GM04503 (cell line): ENCODE measurements around the gene HERC2.

Experiments
- DNase-seq: peaks from one replicate; pipeline ENCODE4 v3.0.0-alpha.2; 2012; ENCODE audit warnings: low read depth

The HERC2 gene

DNA sequence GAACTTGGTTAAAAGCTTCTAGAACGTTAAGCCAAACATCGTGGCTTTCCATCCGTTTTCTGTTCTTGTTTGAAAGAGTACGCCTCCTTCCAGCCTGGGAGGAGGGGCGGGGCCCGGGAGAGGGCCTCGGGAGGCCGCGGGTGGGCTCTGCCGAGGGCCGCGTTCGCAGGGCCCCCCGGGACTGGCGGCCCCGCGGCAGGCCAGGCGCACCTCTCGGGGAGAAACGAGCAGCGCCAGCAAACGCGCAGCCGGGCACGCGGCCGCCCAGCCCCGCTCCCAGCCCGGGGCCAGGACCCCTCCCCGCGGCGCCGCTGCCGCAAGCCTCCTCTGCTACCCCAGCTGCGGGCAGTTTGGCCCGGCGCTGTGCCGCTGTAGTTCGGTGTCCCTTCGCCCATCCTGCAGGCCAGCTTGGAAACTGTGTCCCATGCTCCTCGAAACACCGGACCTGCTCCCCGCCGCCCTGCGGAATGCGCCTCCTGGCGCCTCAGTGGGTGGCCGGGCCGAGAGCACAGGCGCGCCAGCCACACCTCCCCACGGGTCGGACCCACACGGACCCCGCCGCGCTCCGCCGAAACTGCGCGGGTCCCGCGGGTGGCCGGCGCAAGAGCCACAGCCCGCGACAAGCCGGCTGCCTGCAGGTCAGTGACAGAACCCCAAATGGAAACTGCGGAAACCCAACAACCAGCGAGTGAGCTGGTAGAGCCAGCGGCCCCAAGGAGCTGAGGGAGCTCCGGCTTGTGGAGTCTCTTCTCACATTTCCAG is 225.1 kb downstream of the HERC2 start:
- no peak for DNase-seq

DNA sequence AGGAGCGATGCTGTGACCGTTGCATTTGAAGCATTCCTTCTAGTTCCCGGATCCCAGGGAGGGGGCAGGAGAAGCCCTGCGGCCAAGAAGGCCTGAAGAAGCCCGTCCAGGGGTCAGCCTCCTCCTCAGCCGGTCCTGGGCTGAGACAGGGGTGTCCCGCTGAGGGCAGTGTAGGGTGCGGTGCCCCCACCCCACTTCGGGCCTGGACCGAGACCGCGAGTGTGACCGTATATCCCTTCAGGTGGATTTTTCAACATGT is 225.6 kb downstream of the HERC2 start:
- DNase-seq: no peak

DNA sequence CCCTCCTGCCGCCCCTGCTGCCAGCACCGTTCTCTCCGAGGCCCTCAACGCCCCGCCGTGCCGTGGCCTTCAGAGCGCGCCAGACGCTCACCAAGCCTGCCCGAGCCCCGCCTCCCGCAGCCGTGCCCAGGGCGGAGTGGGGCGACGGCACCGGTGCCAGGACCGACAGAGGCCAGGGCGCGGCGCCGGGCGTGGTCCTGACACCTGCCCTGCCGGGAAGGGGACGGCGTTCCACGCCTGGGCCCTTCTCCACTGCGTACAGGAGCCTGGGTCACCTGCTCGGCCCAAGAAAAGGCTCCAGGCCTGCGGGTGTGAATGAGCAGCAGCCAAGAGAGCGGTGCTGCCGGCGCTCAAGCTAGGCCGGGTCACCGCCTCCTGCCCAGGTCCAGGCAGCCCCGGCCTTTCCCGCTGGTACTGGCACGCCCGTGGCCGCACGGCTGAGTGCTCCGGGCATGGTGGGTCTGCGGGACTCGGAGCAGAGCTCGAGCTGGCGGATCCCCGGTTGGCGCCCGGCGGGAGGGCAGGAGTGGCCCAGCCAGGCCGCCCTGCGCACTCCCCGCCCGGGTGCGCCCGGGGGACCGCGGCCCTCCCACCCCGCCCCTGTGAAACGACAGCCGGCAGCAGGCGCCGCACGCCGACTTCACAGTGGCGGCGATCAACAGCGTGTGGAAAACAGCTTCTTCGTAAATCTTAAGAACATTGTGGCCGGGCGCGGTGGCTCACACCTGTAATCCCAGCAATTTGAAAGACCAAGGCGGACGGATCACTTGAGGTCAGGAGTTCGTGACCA is 227.1 kb downstream of the HERC2 start:
- DNase-seq: no peak

DNA sequence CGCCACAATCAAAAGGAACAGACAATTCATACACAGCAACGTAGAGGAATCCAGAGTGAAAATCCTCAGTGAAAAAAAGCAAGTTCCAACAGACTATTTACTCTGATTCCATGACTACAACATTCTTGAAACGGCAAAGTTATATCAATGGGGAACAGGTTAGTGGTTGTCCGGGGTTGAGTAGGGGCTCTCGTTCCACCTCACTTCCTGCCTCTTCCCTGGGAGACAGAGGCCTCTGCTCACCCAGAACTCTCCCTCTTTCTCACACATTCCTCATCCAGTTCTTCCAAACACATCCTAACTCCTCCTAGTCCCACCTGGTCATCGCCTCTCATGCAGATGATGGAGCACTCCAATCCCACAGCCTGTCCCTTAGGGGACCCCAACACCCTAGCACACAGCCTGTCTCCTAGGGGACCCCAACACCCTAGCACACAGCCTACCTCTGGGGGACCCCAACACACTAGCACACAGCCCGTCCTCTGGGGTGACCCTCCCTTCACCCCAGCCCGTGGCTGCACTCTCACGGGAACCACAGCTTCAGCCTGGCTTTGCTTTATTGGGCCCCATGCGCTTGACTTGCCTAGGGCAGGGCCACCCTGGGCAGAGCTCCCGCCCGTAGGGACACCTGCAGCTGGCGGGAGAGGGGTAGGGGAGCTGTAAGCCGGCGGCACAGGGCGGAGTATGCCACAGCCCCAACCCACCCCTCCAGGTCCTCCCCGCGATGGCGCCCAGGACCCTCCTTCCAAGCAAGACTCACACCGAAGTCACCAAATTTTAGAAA is 228.0 kb downstream of the HERC2 start:
- DNase-seq: no peak

DNA sequence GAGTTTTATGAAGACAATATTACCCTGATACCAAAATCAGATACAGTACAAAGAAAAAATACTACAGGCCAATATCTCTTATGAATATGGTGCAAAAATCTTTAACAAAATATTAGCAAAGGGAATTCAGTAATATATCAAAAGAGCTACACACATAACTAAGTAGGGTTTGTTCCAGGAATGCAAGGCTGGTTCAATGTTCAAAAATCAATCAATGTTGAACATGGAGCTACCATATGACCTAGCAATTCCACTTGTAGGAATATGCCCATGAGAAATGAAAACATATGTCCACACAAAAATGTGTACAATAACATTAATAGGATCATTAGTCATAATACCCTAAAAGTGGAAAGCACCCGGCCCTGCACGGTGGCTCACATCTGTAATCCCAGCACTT is 230.7 kb downstream of the HERC2 start:
- DNase-seq: no peak

DNA sequence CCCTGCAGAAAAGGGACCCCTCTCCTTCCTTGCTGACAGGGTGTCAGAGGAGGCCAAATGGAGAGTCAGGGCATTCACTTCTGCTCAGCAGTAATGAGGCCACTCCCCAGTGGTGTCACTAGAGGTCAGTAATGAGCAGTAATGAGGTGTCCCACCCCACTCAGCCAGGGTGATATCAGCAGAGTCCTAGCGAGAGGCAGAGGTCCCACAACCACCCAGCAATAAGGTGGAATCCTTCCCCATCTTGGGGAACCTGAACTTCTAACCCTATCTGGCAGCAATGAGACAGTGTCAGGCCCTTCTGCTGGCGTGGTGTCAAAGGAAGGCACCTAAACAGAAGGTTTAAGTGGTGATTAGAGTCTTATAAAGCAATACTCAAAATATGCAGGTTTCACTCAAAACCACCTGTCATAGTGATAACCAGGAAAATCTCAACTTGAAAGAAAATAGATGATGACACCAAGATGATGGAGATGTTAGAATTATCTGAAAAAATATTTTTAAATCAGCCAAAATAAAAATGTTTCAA is 235.7 kb downstream of the HERC2 start:
- no peak for DNase-seq

DNA sequence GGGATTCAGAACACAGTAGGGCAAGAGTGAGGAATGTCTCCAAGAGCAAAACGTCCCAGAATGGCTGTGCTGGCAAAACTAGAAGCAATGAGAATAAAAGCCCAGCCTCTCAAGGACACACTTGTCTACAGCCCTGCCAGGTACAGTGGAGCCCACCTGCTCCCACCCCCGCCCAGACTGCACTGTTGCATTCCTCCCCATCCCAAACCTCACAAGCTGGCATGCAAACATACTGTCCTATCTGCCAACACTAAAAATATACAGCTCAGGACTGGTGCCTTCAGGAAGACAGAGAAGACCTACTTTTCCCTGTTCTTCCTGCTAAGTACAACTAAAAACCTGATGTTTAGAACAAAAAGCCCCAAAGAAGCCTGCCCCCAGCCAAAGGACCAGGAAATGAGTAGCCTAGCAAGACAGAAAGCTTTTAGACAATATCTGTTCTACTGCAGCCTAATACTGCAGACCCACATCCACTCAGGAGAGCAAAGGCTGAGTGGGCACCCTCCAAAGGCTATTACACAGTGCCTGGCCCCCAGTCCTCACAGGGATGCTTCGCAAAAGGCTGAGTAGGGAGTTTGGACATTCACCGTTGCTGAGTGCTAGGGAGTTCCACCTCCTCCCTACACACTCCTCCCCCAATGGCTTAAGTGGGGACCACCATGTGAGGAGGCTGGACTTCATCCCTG is 236.3 kb downstream of the HERC2 start:
- no peak for DNase-seq

DNA sequence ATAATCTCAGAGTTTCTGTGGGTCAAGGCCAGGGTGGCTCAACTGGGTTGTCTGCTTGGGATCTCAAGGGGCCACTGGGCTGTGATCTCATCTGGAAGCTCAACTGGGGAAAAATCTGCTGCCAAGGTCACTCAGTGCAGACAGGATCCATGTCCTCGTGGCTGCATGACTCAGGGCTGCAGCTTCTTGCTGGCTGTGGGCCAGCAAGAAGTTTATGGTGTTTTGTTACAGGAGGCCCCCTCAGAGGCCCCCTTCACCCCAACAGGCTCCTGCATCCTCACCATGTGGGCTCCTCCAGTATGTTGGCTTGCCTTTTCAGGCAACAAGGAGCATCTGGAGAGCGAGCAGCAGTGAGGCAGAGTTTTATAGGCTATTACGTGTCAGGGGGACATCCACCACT is 237.4 kb downstream of the HERC2 start:
- no peak for DNase-seq

DNA sequence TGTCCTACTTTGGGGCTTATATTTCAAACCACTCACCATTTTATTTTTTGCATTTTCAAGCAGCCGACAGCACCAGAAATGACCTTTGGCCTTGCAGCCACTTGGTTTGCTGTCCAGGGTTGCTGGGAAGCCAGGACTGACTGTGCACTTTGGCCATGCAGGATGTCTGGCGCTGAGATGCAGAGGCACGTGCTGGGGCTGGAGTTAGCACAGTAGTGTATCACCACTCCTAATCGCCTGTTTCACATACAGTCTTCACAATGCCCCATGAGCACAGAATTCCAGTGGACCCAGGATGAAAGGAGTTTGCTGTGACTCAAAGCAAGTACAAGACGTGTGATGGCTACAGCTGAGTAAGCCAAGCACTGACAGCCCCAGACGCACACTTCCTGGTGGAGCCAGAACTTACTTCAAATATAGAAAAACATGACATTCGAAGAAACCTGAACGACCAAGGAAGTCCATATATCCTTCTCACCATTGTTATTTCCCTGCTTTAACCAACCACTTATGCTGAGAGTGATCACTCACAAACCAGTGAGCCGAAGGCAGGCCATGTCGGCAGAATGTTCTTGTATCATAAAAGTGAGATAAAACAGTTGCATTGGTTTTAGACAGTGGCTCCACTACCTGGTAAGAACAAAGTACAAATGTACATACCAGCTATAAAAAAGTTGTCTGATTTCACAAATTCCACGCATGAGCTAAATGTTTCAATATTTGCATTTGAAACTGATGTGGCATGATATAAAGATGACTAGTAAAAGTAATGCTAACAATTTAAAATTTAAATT is 238.9 kb downstream of the HERC2 start:
- no peak for DNase-seq

DNA sequence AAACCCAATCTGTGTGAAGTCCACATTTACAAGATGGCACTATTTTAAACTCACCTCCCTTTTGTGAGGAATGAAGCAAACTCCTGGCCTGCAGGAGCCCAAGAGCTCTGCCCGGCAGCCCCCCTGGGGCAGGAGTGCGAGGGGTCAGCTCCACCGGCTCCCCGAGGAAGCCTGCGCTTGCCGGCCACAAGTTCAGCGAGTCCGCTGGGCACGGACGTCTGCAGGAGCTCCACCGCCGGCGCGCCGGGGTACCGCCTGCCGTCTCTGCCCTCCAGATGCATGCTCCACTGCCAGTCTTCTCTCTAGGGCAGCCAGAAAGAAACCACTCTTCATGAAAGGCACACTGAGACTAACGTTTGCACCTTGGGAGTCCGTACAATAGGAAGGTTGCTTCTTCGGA is 240.4 kb downstream of the HERC2 start:
- DNase-seq: no peak

DNA sequence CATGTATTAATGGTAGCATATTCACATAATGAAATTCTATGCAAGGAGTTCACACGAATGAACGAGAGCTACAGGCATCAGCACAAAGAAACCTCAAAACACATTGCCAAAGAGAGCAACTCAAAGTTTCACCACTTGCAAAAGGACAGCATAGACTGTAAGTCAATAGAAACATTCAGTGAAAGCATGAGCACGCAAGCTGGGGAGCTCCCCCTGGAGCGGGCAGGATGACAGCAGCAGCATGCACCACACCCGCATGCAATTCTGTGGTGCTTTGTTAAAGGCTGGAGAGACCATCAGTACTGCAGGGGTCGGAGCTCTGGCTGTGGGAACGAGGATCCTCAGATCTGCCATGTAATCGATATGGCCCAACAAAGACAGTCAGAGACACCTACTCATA is 241.6 kb downstream of the HERC2 start:
- no peak for DNase-seq

DNA sequence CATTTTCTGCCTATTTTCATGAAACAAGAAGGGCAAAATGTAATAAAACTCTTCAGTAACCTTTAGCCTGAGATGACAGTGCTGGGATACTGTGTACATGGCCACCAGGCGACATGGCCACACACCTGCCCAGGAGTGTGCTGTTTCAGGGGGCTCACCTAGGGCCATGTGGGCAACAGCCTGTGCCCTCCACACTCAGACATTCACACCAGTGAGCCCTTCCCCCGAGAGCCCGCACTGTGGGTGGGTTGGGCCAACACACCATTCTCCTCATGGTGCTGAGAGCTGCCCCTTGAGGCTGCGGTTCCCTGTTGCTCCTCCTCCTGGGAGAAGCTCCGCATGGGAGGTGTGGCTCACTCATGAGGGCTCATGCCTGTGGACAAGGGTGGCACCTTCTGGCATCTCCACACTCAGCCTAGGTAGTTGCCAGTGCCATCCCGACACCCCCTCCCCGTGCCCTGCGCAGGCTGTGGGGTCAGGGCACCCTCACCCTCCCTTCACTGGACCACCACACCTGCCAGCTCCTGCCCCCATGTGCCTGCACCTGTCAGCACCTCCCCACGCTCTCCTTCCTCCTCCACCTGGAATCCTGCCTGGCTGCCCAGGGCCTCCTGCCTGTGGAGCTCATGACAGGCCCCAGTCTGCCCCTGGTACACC is 242.5 kb downstream of the HERC2 start:
- DNase-seq: no peak

DNA sequence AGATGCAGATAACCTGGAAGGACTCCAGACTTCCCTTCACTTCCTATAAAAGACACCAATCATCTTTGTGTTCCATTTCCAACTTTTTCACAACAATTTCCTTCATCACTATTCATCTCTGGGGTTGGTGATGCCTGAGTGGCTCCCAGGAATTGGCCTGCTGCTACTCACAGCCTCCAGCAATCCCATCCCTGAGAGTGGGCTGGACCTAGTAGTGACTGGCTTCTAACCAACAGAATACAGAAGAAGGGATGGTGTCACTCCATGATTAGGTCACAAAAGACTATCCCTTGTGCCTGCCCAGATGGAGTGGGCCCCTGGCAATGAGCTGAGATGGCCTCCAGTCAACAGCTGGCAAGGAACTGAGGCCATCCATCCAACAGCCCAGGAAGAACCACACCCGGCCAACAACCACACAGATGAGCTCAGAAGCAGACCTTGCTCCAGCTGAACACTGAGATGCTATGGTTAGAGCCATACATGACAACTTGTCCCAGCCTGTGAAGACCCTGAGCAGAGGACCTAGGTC is 243.7 kb downstream of the HERC2 start:
- no peak for DNase-seq

DNA sequence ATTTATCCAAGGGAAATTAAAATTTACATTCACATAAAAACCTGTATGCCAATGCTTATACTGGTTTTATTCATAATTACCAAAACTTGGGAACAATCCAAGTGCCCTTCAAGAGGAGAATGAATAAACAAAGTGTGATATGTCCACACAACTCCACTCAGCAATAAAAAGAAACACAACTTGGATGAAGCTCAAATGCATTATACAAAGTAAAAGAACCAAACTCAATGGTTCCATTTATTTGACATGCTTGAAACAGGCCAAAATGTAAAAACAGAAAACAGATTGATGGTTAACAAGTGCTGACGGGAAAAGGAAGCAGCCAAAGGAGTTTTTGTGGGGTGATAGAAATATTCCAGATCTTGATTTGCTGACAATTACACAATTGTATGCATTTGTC is 246.4 kb downstream of the HERC2 start:
- no peak for DNase-seq

DNA sequence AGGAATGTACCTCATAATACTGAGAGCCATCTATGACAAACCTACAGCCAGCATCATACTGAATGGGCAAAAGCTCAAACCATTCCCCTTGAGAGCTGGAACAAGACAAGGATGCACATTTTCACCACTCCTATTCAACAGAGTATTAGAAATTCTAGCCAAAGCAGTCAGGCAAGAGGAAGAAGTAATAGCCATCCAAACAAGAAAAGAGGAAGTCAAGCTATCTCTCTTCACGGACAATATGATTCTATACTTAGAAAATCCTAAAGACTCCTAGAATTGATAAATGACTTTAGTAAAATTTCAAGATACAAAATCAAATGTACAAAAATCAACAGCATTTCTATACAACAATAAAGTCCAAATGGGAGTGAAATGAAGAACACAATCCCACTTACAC is 253.0 kb downstream of the HERC2 start:
- DNase-seq: no peak

DNA sequence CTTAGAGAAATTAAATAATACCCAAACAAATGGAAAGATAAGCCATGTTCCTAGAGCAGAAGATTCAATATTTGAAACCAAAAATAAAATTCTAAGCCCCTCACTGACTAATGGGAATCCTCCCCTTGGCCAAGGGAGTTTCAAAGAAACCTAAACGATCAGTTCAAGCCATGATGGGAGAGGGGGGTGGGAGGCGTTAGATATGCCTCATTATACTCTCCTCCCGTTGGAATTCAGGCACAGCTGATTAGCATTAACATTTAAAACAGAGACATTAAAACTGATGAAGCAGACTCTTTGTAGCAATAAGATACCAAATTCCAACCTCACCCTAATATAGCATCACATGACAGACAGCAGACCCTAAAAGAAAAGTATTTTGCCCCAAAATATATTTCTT is 255.7 kb downstream of the HERC2 start:
- no peak for DNase-seq
